MM.1S (cell line): ENCODE results near the gene DSN1.

ENCODE experiments used
- EZH2 ChIP-seq: fragments of 300-600 bp; sonication (generic); optimal IDR thresholded peaks from 2 replicates; pipeline ENCODE3; 2017; ENCODE audit warnings: low read depth, mild to moderate bottlenecking, antibody characterized with exemption, low read length, mixed read lengths
- EZH2phosphoT487 ChIP-seq: fragments of 300-600 bp; sonication (generic); IDR thresholded peaks from 2 replicates; pipeline ENCODE4 v1.6.1; 2018; ENCODE audit warnings: antibody characterized with exemption, low read length
- TF ChIP-seq, protein P1 (sequence below): fragments of 300-600 bp; sonication (generic); IDR thresholded peaks from 2 replicates; pipeline ENCODE4 v1.5.1; 2016; ENCODE audit warnings: antibody characterized with exemption, low read length, mixed read lengths

DNA sequence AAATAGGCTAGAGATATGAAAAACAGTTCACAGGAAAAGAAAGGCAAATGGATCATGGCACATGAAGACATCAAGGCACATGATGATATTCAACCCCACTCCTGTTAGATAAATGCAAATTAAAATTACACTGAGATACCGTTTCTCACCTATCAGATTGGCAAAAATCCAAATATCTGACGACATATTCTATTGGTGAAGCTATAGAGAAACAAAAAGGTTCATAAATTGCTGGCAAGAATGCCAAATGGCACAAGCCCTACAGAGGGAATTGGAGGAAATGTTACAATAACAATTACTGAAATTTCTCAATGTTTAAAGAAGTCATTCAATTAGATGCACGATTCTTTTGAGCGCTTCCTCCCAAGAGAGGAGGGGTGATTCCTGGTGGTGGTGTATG lies 45.3 kb upstream of the DSN1 start:
- TF ChIP-seq, protein P1, sequence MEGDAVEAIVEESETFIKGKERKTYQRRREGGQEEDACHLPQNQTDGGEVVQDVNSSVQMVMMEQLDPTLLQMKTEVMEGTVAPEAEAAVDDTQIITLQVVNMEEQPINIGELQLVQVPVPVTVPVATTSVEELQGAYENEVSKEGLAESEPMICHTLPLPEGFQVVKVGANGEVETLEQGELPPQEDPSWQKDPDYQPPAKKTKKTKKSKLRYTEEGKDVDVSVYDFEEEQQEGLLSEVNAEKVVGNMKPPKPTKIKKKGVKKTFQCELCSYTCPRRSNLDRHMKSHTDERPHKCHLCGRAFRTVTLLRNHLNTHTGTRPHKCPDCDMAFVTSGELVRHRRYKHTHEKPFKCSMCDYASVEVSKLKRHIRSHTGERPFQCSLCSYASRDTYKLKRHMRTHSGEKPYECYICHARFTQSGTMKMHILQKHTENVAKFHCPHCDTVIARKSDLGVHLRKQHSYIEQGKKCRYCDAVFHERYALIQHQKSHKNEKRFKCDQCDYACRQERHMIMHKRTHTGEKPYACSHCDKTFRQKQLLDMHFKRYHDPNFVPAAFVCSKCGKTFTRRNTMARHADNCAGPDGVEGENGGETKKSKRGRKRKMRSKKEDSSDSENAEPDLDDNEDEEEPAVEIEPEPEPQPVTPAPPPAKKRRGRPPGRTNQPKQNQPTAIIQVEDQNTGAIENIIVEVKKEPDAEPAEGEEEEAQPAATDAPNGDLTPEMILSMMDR = no peak
- TF ChIP-seq EZH2phosphoT487 = no peak
- TF ChIP-seq EZH2 = no peak
